Gastroesophageal sphincter (tissue), 3 donors: Measurements from ENCODE around the gene BTBD9.

Experiments
- CTCF ChIP-seq, 4 experiments: fragments of 200-600 bp in 2 of 4; fragments of 450-650 bp in 2 of 4; sonication (generic) in 1 of 4; IDR thresholded peaks; one replicate each; pipeline ENCODE4 v1.5.1; 2017 to 2019; ENCODE audit warnings: antibody characterized with exemption in 4 of 4, mild to moderate bottlenecking in 2 of 4, moderate library complexity in 2 of 4
- POLR2A ChIP-seq, 2 donors: fragments of 450-650 bp; IDR thresholded peaks; one replicate each; pipeline ENCODE4 v1.6.1; 2017; ENCODE audit warnings: antibody characterized with exemption in 2 of 2, mild to moderate bottlenecking in 2 of 2, moderate library complexity in 1 of 2
- POLR2AphosphoS5 ChIP-seq: sonication (generic); formaldehyde crosslinking; IDR thresholded peaks from one replicate; pipeline ENCODE4 v1.6.1; 2017; ENCODE audit warnings: antibody characterized with exemption

- no peak for TF ChIP-seq CTCF (IDR thresholded peaks at IDR 0.05)
- no peak for TF ChIP-seq POLR2A (IDR thresholded peaks at IDR 0.05)
- TF ChIP-seq POLR2AphosphoS5, result no peak
These were observed 471.0 kb downstream of the BTBD9 start for GRCh38 chr6:38168699-38169098.
